Measurements from ENCODE around the gene BFSP1. TPM values are rescaled to one million over a fixed set of nuclear protein-coding genes. Genes with fewer than 3 reads are reported as not detected.

BFSP1 gene
- polyA plus RNA-seq, 1 of the 3 experiments (the other 2 are of a cell fraction): 7.1 TPM

GRCh38 chr20:17460119-17460518, 71.1 kb downstream of the BFSP1 start:
- H3K36me3 ChIP-seq (replicated peaks in 1 of 2; ENCODE audit: control insufficient read depth in 1 of 2, insufficient read depth in 2 of 2, low read length in 1 of 2): no peaks in the 10 kb centered on the region
- H3K9me2 ChIP-seq: no peaks in the 10 kb centered on the region
- TF ChIP-seq JUND (IDR thresholded peaks at IDR 0.05) (no peak), FOXJ3 (CRISPR knock-in tag; IDR thresholded peaks at IDR 0.05) (no peak), RAD21 (IDR thresholded peaks at IDR 0.05; ENCODE audit: low read length) (no peak), TCF12 (IDR thresholded peaks at IDR 0.05) (no peak), RCOR1 (IDR thresholded peaks at IDR 0.05; ENCODE audit: low read length) (no peak), MXI1 (IDR thresholded peaks at IDR 0.05; ENCODE audit: low read depth, low read length) (no peak), POLR2AphosphoS5 (IDR thresholded peaks at IDR 0.05; ENCODE audit: low read depth, low read length) (no peak), RXRA (IDR thresholded peaks at IDR 0.05; ENCODE audit: borderline replicate concordance, low read depth) (no peak), SIN3A (IDR thresholded peaks at IDR 0.05; ENCODE audit: borderline replicate concordance, low read depth, low read length) (no peak), TAF1 (IDR thresholded peaks at IDR 0.05; ENCODE audit: borderline replicate concordance, low read depth, low read length) (no peak), GABPA (IDR thresholded peaks at IDR 0.05; ENCODE audit: low read depth) (no peak), FOXM1 (IDR thresholded peaks at IDR 0.05; ENCODE audit: low read depth) (no peak), YY1 (IDR thresholded peaks at IDR 0.05; ENCODE audit: low read depth) (no peak), REST (IDR thresholded peaks at IDR 0.05; ENCODE audit: low read depth, low read length) (no peak), MAX (IDR thresholded peaks at IDR 0.05; ENCODE audit: low read depth) (no peak), GATA2 (CRISPR knock-in tag; IDR thresholded peaks at IDR 0.05) (no peak), USF2 (IDR thresholded peaks at IDR 0.05; ENCODE audit: borderline replicate concordance, low read depth, low read length) (no peak)
- H3K4me3 ChIP-seq (ENCODE audit: low read depth in 2 of 2, low read length in 1 of 2): no peak overlapping the region
- H3K9ac ChIP-seq: no peak overlapping the region
- 27% methylated on average over 2 of the region's 2 CpGs for WGBS (ENCODE audit: low lambda C conversion rate)
- H2AFZ ChIP-seq (ENCODE audit: low read depth): peak overlapping the region; percentile 70; the same call in 1 of the 2 replicates
- H3K9me3 ChIP-seq: no peaks in the 10 kb centered on the region
- H3K79me2 ChIP-seq (ENCODE audit: insufficient read depth): no peaks in the 10 kb centered on the region
- H3K27ac ChIP-seq (ENCODE audit: low read depth in 2 of 2, low read length in 1 of 2): no peak overlapping the region
- no peaks in the 10 kb centered on the region for H3F3A ChIP-seq (replicated peaks; ENCODE audit: insufficient read depth)
- no peak for DNase-seq
- no peaks in the 10 kb centered on the region for H3K27me3 ChIP-seq (ENCODE audit: insufficient read depth)
- no peaks in the 10 kb centered on the region for H3K4me1 ChIP-seq (ENCODE audit: control insufficient read depth in 1 of 2, insufficient read depth in 2 of 2, low read depth in 1 of 2, low read length in 1 of 2)
- no peaks in the 10 kb centered on the region for H4K20me1 ChIP-seq (ENCODE audit: insufficient read depth)
- ChIA-PET CTCF (interaction anchor here (0.5 to 2.2 kb wide), 4 partner anchors 11 to 656 kb away, joined by 3 to 9 read pairs (median 4); no protein-coding TSS in a partner anchor), POLR2A (no interaction called here)
- no peak overlapping the region for H3K4me2 ChIP-seq

Measured in SK-N-SH (cell line).